ENCODE results near the gene MRPL10. TPM values are rescaled to one million over a fixed set of nuclear protein-coding genes. Genes with fewer than 3 reads are reported as not detected.

MRPL10 gene
- total and polyA plus RNA-seq, 2 donors from 2014 or later: 38.3 to 52.2 TPM

DNA sequence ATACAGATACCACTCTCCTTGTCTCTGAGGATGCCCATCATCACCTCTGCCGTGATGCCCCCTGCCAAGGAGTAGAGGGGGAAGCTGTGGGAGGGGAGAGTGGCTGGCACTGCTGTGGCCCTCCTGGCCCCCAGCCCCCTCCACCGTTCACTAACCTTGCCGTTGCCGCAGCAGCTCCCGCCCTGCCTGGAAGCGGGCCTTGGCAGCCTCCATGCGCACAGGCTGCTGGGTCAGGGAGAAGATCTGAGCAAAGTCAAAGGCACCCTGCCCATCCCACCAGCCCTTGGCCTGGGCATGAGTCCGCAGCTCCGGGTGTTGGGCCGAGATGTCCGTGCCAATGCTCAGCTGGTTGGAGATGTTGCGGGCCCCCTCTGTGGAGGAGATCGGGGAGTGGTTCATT is 7.3 kb upstream of the MRPL10 start:
- intact Hi-C loops (cut with DNase I): no loop called here
- peaks cover 0 to 33% (median 28%) of the 10 kb centered on the region in 3 donors for H3K4me1 ChIP-seq (ENCODE audit: control insufficient read depth in 2 of 3, insufficient read depth in 2 of 3, low read depth in 1 of 3, low read length in 3 of 3)
- peak overlapping the region in 1 of 2 donors; percentile 51 for H3K27ac ChIP-seq (ENCODE audit: low read depth in 2 of 2, low read length in 2 of 2)
- no peak for FAIRE-seq
- peak in 1 of 5 donors; percentile 43 for DNase-seq
- H3K4me3 ChIP-seq (ENCODE audit: low read length in 3 of 3): peak overlapping the region in 1 of 3 donors; percentile 91
- H3K9me3 ChIP-seq (ENCODE audit: control insufficient read depth in 2 of 3, insufficient read depth in 1 of 3, low read length in 3 of 3): no peaks in the 10 kb centered on the region
- peaks cover 0 to 23% (median 3%) of the 10 kb centered on the region in 3 donors for H3K36me3 ChIP-seq (ENCODE audit: control insufficient read depth in 2 of 3, insufficient read depth in 3 of 3, low read length in 3 of 3)
- TF ChIP-seq, protein P1, sequence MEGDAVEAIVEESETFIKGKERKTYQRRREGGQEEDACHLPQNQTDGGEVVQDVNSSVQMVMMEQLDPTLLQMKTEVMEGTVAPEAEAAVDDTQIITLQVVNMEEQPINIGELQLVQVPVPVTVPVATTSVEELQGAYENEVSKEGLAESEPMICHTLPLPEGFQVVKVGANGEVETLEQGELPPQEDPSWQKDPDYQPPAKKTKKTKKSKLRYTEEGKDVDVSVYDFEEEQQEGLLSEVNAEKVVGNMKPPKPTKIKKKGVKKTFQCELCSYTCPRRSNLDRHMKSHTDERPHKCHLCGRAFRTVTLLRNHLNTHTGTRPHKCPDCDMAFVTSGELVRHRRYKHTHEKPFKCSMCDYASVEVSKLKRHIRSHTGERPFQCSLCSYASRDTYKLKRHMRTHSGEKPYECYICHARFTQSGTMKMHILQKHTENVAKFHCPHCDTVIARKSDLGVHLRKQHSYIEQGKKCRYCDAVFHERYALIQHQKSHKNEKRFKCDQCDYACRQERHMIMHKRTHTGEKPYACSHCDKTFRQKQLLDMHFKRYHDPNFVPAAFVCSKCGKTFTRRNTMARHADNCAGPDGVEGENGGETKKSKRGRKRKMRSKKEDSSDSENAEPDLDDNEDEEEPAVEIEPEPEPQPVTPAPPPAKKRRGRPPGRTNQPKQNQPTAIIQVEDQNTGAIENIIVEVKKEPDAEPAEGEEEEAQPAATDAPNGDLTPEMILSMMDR (IDR thresholded peaks at IDR 0.05; ENCODE audit: borderline replicate concordance, extremely low read depth, insufficient read depth): no peak
- no peaks in the 10 kb centered on the region for H3K27me3 ChIP-seq (ENCODE audit: control insufficient read depth, insufficient read depth, low read length)
- peak overlapping the region in 1 of 3 donors; percentile 12 for H3K9ac ChIP-seq (ENCODE audit: low read length in 3 of 3)

DNA sequence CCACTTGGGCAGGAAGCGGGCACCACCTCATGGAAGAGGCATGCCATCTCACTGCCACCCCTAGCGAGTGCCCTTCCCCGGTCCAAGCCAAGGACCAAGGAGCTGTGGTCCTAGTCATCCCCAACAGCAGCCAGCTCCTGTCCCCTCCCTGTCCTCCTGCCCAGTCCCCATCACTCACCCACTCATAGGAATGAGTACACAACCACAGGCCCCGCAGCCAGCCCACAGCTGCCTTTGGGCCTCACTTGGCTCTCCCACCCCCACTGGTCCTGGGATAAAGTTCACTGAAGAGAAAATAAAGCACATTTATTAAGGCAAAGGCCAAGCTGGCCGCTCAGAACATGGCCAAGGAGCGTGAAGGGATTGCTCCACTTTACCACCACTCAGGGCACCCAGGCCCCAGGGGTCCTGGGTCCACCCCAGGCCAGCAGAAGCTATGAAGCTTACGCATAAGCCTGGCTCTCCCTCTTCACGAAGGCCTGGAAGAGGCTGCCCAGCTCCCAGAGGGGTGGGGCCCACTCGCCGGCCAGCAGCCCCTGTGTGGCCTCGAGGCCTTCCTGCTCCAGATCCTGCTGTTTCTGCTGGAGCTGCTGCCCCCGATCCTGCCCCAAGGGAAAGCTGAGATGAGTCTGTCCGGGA is 6.2 kb upstream of the MRPL10 start:
- peak overlapping the region in 1 of 3 donors; percentile 25 for H3K4me3 ChIP-seq (ENCODE audit: low read length in 3 of 3)
- peaks cover 0 to 28% (median 26%) of the 10 kb centered on the region in 3 donors for H3K4me1 ChIP-seq (ENCODE audit: control insufficient read depth in 2 of 3, insufficient read depth in 2 of 3, low read depth in 1 of 3, low read length in 3 of 3)
- peak in 1 of 5 donors; percentile 48 for DNase-seq
- H3K9me3 ChIP-seq (ENCODE audit: control insufficient read depth in 2 of 3, insufficient read depth in 1 of 3, low read length in 3 of 3): no peaks in the 10 kb centered on the region
- peak overlapping the region; percentile 58 to 67 for H3K27ac ChIP-seq (ENCODE audit: low read depth in 2 of 2, low read length in 2 of 2)
- H3K27me3 ChIP-seq (ENCODE audit: control insufficient read depth, insufficient read depth, low read length): no peaks in the 10 kb centered on the region
- peaks cover 0 to 23% (median 3%) of the 10 kb centered on the region in 3 donors for H3K36me3 ChIP-seq (ENCODE audit: control insufficient read depth in 2 of 3, insufficient read depth in 3 of 3, low read length in 3 of 3)
- FAIRE-seq: no peak
- TF ChIP-seq, protein P1 (IDR thresholded peaks at IDR 0.05; ENCODE audit: borderline replicate concordance, extremely low read depth, insufficient read depth): no peak
- intact Hi-C loops (cut with DNase I): no loop called here
- H3K9ac ChIP-seq (ENCODE audit: low read length in 3 of 3): no peak overlapping the region

DNA sequence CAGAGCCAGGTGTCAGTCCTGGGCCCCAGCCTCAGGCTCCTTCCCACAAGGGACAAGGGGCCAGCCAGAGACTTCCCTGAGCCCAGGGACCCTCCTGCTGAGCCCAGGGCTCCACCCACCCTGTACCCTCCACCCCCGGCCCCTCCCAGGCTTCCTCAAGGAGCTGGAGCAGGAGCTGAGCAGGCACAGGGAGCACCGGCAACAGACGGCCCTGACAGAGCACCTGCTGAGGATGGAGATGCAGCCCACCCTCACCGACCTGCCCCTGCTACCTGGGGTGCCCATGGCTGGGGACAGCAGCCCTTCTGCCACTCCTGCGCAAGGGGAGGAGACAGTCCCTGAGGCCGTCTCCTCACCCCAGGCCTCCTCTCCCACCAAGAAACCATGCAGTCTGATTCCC is 5.3 kb upstream of the MRPL10 start:
- H3K4me1 ChIP-seq (ENCODE audit: control insufficient read depth in 2 of 3, insufficient read depth in 2 of 3, low read depth in 1 of 3, low read length in 3 of 3): peaks cover 0 to 31% (median 31%) of the 10 kb centered on the region in 3 donors
- no peaks in the 10 kb centered on the region for H3K9me3 ChIP-seq (ENCODE audit: control insufficient read depth in 2 of 3, insufficient read depth in 1 of 3, low read length in 3 of 3)
- H3K9ac ChIP-seq (ENCODE audit: low read length in 3 of 3): no peak overlapping the region
- no peak overlapping the region for H3K4me3 ChIP-seq (ENCODE audit: low read length in 3 of 3)
- FAIRE-seq: no peak
- no peak overlapping the region for H3K27ac ChIP-seq (ENCODE audit: low read depth in 2 of 2, low read length in 2 of 2)
- H3K36me3 ChIP-seq (ENCODE audit: control insufficient read depth in 2 of 3, insufficient read depth in 3 of 3, low read length in 3 of 3): peaks cover 0 to 23% (median 3%) of the 10 kb centered on the region in 3 donors
- intact Hi-C loops (cut with DNase I): no loop called here
- TF ChIP-seq, protein P1 (IDR thresholded peaks at IDR 0.05; ENCODE audit: borderline replicate concordance, extremely low read depth, insufficient read depth): no peak
- no peaks in the 10 kb centered on the region for H3K27me3 ChIP-seq (ENCODE audit: control insufficient read depth, insufficient read depth, low read length)
- DNase-seq: peak in 1 of 5 donors; percentile 47
